ENCODE measurements around the gene SLBP.

DNA sequence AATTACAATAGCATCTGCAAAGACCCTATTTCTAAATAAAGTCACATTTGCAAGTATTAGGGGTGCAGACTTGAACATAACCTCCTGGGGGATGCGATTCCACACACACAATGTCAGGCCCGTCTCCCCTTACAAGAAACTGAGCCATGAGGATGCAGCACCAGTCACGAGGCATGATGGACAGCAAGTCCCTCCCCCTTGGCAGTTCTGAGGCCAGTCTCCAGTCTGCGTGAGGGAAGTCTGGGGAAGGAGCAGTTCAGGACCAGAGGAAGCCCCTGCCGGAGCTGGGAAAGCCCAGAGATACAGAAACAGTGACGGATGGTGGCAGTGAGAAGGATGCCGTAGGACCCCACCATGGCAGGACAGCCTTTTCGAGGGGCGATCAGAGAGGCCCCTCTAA is 37.4 kb downstream of the SLBP start:
- TF ChIP-seq TAF1 (IDR thresholded peaks at IDR 0.05; ENCODE audit: borderline replicate concordance, insufficient read depth, low read length): no peak
- no peak for TF ChIP-seq POLR2AphosphoS5 (IDR thresholded peaks at IDR 0.05; ENCODE audit: low read depth, low read length)
- no peak for TF ChIP-seq SIN3A (IDR thresholded peaks at IDR 0.05; ENCODE audit: borderline replicate concordance, insufficient read depth, low read length)
- TF ChIP-seq, protein P1, sequence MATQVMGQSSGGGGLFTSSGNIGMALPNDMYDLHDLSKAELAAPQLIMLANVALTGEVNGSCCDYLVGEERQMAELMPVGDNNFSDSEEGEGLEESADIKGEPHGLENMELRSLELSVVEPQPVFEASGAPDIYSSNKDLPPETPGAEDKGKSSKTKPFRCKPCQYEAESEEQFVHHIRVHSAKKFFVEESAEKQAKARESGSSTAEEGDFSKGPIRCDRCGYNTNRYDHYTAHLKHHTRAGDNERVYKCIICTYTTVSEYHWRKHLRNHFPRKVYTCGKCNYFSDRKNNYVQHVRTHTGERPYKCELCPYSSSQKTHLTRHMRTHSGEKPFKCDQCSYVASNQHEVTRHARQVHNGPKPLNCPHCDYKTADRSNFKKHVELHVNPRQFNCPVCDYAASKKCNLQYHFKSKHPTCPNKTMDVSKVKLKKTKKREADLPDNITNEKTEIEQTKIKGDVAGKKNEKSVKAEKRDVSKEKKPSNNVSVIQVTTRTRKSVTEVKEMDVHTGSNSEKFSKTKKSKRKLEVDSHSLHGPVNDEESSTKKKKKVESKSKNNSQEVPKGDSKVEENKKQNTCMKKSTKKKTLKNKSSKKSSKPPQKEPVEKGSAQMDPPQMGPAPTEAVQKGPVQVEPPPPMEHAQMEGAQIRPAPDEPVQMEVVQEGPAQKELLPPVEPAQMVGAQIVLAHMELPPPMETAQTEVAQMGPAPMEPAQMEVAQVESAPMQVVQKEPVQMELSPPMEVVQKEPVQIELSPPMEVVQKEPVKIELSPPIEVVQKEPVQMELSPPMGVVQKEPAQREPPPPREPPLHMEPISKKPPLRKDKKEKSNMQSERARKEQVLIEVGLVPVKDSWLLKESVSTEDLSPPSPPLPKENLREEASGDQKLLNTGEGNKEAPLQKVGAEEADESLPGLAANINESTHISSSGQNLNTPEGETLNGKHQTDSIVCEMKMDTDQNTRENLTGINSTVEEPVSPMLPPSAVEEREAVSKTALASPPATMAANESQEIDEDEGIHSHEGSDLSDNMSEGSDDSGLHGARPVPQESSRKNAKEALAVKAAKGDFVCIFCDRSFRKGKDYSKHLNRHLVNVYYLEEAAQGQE (IDR thresholded peaks at IDR 0.05; ENCODE audit: insufficient read depth in 1 of 2, low read depth in 2 of 2, low read length in 2 of 2): no peak
